Measurements from ENCODE around the gene IPPK.
"Not testable (repeated sequence)": the region's sequence is repeated elsewhere in the genome, so short reads cannot be mapped to it uniquely, and the experiment has no call there.

The IPPK gene

DNA sequence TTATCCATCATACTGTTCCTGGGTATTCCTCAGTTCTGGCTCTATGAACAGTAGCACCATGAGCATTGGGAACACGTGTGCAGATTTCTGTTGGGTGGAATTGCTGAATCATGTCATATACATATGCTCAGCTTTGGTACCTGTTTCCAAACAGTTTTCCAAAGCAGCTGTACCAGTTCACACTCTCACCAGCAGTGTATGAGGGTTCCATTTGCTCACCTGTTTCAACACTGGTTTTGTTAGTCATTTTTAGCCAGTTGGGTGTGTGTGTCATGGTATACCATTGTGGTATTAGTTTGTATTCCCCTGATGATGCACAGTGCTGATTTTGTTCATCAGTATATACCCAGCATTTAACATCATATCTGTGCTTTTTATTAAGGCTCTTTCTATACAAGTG, 77.4 kb downstream of the IPPK start:
- FAIRE-seq: no peak

DNA sequence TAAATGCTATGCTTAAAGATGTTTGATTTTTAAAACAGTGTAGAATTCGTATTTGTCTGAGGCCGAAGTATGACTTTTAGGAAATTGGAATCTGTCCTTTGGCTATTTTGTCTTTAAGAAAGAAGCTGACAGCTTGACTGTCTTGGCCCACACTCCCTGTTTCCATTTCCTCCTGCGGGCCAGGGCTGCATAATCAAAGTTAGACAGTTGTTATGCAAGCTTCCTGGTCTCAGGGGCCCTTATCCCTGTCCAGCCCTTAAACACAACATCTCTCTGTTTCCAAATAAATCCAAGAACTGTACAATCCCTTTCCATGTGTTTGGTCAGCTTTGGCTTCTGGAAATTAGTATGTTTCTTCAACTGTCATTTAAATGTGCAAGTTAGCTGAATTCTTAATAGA, 79.6 kb downstream of the IPPK start:
- FAIRE-seq: no peak

GRCh38 chr9:92589923-92590322, 80.0 kb downstream of the IPPK start:
- no peak for FAIRE-seq

DNA sequence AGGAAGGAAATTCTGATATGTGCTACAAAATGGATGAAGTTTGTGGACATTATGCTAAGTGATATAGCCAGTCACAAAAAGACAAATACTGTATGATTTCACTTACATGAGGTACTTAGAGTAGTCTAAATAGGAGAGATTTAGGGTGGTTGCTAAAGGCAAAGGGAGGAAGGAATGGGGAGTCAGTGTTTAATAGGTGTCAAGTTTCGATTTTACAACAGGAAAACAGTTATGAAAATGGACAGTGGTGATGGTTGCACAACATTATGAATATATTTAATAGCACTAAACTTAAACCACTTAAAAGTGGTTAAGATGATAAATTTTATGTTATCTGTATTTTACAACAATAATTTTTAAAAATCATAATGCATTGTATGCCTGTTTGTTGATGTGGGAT, 93.8 kb downstream of the IPPK start:
- no peak for FAIRE-seq

- not testable (repeated sequence) for FAIRE-seq
These were observed 96.3 kb downstream of the IPPK start for GRCh38 chr9:92573612-92574011.

- FAIRE-seq: not testable (repeated sequence)
These were observed 98.1 kb downstream of the IPPK start for GRCh38 chr9:92571871-92572270.

DNA sequence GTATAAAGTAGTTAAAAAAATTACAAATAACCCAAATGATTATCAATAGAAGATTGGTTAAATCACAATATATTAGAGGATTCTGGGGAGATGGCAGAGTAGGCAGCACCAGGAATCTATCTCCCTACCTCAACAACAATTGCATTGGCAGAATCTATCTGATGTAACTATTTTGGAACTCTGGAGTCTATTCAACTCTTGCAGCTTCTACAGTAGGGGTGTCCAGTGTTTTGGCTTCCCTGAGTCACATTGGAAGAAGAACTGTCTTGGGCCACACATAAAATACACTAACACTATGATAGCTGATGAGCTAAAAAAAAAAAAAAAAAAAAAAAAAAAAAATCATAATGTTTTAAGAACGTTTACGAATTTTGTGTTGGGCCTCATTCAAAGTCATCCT, 104.9 kb downstream of the IPPK start:
- no peak for FAIRE-seq

DNA sequence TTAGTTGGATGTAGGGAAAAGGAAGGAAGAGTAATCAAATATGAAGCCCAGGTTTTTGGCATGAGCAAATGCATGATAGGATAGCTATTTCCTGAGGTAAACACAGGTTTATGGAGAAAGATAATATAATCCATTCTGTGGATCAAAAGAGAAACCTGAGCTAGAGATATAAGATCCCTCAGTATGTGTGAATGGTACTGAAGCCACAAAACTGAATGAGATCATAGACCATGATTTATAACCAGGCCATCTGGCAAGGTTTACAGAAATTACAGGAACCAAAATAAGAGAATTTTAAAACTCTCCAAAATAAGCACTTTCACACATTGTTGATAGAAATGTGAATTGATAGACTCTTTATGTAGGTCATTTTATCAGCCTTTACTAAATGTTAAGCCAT, 105.4 kb downstream of the IPPK start:
- FAIRE-seq: no peak
